ENCODE results near the gene FZD2. TPM values are rescaled to one million over a fixed set of nuclear protein-coding genes. Genes with fewer than 3 reads are reported as not detected.

FZD2 gene
- total and polyA plus RNA-seq, 9 of the 15 experiments (the other 6 are each of a cell fraction or from before 2014, with no cell fraction given), result 0.03 to 4.5 (median 1.1) TPM; not detected in 1

DNA sequence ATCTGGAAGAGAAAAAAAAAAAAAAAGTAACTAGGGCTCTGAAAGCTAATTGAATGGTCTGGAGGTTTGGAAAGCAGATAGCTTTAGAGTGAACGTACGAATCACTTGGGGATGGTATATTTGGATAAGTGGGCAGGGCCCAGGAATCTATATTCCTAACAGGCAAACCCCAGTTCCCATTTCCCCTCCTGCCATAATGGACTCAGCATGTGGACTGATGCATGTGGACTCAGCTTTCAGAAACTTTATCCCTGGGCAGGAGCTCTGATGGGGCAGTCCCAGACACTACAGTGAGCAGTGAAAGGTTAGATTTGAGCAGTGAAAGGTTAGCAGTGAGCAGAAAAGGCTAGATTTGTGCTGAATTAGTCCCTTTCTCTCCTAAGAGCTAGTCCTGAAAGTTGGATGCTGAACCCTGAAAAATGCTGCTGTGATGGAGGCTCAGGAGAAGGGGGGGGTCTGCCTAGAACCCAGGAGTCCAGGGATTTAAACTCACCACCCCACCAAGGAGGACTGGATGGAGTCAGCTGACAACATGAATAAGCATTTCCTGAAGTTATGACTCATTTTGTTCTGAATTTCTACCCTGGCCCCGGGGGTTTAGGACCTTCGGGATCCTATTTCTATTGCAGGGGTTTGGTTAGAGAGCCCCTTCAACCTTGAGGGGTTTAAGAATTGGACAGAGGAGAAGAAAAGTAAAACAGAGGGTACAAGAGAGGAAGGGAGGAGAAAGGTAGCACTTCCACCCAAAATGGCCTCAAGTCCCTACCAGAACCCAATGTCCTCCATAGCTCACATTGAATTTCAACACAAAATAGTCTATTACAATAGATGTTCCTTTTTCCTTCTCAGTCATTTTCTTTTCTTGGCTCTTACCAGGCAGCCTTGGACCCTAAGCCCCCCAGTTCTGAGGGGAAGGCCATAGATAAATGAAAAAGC, 10.3 kb upstream of the FZD2 start (continued):
- TF ChIP-seq RAD51 (IDR thresholded peaks at IDR 0.05; ENCODE audit: borderline replicate concordance, low read depth), result peak; percentile 47; the same call in 1 of the 2 replicates
- TF ChIP-seq, protein P1, sequence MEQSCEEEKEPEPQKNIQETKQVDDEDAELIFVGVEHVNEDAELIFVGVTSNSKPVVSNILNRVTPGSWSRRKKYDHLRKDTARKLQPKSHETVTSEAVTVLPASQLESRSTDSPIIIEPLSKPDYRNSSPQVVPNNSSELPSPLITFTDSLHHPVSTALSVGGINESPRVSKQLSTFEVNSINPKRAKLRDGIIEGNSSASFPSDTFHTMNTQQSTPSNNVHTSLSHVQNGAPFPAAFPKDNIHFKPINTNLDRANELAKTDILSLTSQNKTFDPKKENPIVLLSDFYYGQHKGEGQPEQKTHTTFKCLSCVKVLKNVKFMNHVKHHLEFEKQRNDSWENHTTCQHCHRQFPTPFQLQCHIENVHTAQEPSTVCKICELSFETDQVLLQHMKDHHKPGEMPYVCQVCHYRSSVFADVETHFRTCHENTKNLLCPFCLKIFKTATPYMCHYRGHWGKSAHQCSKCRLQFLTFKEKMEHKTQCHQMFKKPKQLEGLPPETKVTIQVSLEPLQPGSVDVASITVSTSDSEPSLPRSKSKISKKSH (CRISPR knock-in tag; IDR thresholded peaks at IDR 0.05), result no peak
- TF ChIP-seq, protein P2, sequence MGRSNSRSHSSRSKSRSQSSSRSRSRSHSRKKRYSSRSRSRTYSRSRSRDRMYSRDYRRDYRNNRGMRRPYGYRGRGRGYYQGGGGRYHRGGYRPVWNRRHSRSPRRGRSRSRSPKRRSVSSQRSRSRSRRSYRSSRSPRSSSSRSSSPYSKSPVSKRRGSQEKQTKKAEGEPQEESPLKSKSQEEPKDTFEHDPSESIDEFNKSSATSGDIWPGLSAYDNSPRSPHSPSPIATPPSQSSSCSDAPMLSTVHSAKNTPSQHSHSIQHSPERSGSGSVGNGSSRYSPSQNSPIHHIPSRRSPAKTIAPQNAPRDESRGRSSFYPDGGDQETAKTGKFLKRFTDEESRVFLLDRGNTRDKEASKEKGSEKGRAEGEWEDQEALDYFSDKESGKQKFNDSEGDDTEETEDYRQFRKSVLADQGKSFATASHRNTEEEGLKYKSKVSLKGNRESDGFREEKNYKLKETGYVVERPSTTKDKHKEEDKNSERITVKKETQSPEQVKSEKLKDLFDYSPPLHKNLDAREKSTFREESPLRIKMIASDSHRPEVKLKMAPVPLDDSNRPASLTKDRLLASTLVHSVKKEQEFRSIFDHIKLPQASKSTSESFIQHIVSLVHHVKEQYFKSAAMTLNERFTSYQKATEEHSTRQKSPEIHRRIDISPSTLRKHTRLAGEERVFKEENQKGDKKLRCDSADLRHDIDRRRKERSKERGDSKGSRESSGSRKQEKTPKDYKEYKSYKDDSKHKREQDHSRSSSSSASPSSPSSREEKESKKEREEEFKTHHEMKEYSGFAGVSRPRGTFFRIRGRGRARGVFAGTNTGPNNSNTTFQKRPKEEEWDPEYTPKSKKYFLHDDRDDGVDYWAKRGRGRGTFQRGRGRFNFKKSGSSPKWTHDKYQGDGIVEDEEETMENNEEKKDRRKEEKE (IDR thresholded peaks at IDR 0.05; ENCODE audit: borderline replicate concordance in 1 of 2, control insufficient read depth in 1 of 2, low read depth in 2 of 2, low read length in 1 of 2), result no peak
- TF ChIP-seq SAFB2 (IDR thresholded peaks at IDR 0.05; ENCODE audit: borderline replicate concordance, low read depth, low read length, severe bottlenecking), result no peak
- no peak for TF ChIP-seq KDM4B (IDR thresholded peaks at IDR 0.05; ENCODE audit: borderline replicate concordance in 2 of 2, low read depth in 1 of 2)
- TF ChIP-seq RFX1 (IDR thresholded peaks at IDR 0.05), result no peak
- TF ChIP-seq, protein P3, sequence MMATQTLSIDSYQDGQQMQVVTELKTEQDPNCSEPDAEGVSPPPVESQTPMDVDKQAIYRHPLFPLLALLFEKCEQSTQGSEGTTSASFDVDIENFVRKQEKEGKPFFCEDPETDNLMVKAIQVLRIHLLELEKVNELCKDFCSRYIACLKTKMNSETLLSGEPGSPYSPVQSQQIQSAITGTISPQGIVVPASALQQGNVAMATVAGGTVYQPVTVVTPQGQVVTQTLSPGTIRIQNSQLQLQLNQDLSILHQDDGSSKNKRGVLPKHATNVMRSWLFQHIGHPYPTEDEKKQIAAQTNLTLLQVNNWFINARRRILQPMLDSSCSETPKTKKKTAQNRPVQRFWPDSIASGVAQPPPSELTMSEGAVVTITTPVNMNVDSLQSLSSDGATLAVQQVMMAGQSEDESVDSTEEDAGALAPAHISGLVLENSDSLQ (IDR thresholded peaks at IDR 0.05), result no peak
- no peak for TF ChIP-seq ARNT (IDR thresholded peaks at IDR 0.05)
- no peak for TF ChIP-seq POLR2A (conservative IDR thresholded peaks at IDR 0.05)
- TF ChIP-seq FUS (optimal IDR thresholded peaks at IDR 0.05; ENCODE audit: low read depth, low read length), result no peak
- TF ChIP-seq ASH1L (IDR thresholded peaks at IDR 0.05; ENCODE audit: borderline replicate concordance, low read depth, partially characterized antibody), result no peak
- no peak for TF ChIP-seq ZNF785 (CRISPR knock-in tag; IDR thresholded peaks at IDR 0.05)
- peak; percentile 38; the same call in 1 of the 2 replicates for TF ChIP-seq NFRKB (IDR thresholded peaks at IDR 0.05; ENCODE audit: low read depth)
- TF ChIP-seq ZNF197 (CRISPR knock-in tag; IDR thresholded peaks at IDR 0.05; ENCODE audit: low read depth), result no peak
- TF ChIP-seq CBX2 (IDR thresholded peaks at IDR 0.05; ENCODE audit: insufficient read depth, low read length, poor library complexity, severe bottlenecking), result no peak
- TF ChIP-seq HNRNPUL1 (IDR thresholded peaks at IDR 0.05; ENCODE audit: low read length), result no peak
- TF ChIP-seq BCOR (IDR thresholded peaks at IDR 0.05), result no peak
- TF ChIP-seq, protein P4, sequence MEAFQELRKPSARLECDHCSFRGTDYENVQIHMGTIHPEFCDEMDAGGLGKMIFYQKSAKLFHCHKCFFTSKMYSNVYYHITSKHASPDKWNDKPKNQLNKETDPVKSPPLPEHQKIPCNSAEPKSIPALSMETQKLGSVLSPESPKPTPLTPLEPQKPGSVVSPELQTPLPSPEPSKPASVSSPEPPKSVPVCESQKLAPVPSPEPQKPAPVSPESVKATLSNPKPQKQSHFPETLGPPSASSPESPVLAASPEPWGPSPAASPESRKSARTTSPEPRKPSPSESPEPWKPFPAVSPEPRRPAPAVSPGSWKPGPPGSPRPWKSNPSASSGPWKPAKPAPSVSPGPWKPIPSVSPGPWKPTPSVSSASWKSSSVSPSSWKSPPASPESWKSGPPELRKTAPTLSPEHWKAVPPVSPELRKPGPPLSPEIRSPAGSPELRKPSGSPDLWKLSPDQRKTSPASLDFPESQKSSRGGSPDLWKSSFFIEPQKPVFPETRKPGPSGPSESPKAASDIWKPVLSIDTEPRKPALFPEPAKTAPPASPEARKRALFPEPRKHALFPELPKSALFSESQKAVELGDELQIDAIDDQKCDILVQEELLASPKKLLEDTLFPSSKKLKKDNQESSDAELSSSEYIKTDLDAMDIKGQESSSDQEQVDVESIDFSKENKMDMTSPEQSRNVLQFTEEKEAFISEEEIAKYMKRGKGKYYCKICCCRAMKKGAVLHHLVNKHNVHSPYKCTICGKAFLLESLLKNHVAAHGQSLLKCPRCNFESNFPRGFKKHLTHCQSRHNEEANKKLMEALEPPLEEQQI (IDR thresholded peaks at IDR 0.05), result no peak
- TF ChIP-seq ZNF778 (CRISPR knock-in tag; IDR thresholded peaks at IDR 0.05), result no peak
- no peak for TF ChIP-seq ZNF586 (CRISPR knock-in tag; conservative IDR thresholded peaks at IDR 0.05)

Measured in K562 (cell line).